ENCODE data around the gene KMT2E. TPM values are rescaled to one million over a fixed set of nuclear protein-coding genes. Genes with fewer than 3 reads are reported as not detected.

The KMT2E gene
- total and polyA plus RNA-seq, 2 donors (not counting 1 experiment from before 2014, with no cell fraction given) = 32.4 to 328 TPM

GRCh38 chr7:105032553-105033214 is 18.7 kb downstream of the KMT2E start:
- Histone ChIP-seq H2AFZ (ENCODE audit: insufficient read depth, low read depth, low read length, poor library complexity, severe bottlenecking) (no peak overlapping the region), H3K9me3 (ENCODE audit: control extremely low read depth in 1 of 3, control insufficient read depth in 2 of 3, insufficient read depth in 1 of 3, low read length in 2 of 3) (no peaks in the 10 kb centered on the region), H3K4me2 (replicated peaks; ENCODE audit: low read depth, low read length, poor library complexity, severe bottlenecking) (no peak overlapping the region), H3K27me3 (replicated peaks in 1 of 4; ENCODE audit: control extremely low read depth in 1 of 4, control insufficient read depth in 3 of 4, insufficient read depth in 4 of 4, low read length in 3 of 4) (no peaks in the 10 kb centered on the region), H3K27ac (ENCODE audit: low read length in 2 of 2) (peak overlapping the region in 1 of 2 donors; percentile 45), H3K36me3 (replicated peaks in 1 of 2; ENCODE audit: control extremely low read depth in 1 of 2, control insufficient read depth in 1 of 2, extremely low read depth in 1 of 2, insufficient read depth in 2 of 2, low read length in 1 of 2) (peaks cover 0 to 5% of the 10 kb centered on the region in 2 experiments), H3K79me2 (ENCODE audit: control insufficient read depth, insufficient read depth, low read length) (peaks cover 97% of the 10 kb centered on the region), H4K20me1 (ENCODE audit: control insufficient read depth, insufficient read depth, low read length, poor library complexity, severe bottlenecking) (peaks cover 78% of the 10 kb centered on the region), H3K9ac (ENCODE audit: low read length) (no peak overlapping the region), H3K4me3 (ENCODE audit: control extremely low read depth in 1 of 5, extremely low read depth in 1 of 5, insufficient read depth in 1 of 5, low read depth in 2 of 5, low read length in 4 of 5) (no peak overlapping the region), H3K4me1 (ENCODE audit: control insufficient read depth in 2 of 2, insufficient read depth in 2 of 2, low read length in 2 of 2) (peaks cover 47 to 57% of the 10 kb centered on the region in 2 donors)
- ChIA-PET POLR2A (no interaction called here), CTCF (interaction anchor here (1.0 to 1.4 kb wide), 2 partner anchors 9 to 49 kb away, joined by 4 to 6 read pairs; no protein-coding TSS in a partner anchor)
- Mint-ChIP-seq H3K4me3 (peak overlapping the region; percentile 37), H3K27me3 (no peaks in the 10 kb centered on the region), H3K9me3 (ENCODE audit: insufficient read depth) (peaks cover 2% of the 10 kb centered on the region), H3K27ac (no peak overlapping the region), H3K4me1 (peaks cover 64% of the 10 kb centered on the region)
- TF ChIP-seq EZH2 (IDR thresholded peaks at IDR 0.05; ENCODE audit: borderline replicate concordance, insufficient read depth, low read depth, low read length, poor library complexity, severe bottlenecking) = no peak
- TF ChIP-seq, protein P1, sequence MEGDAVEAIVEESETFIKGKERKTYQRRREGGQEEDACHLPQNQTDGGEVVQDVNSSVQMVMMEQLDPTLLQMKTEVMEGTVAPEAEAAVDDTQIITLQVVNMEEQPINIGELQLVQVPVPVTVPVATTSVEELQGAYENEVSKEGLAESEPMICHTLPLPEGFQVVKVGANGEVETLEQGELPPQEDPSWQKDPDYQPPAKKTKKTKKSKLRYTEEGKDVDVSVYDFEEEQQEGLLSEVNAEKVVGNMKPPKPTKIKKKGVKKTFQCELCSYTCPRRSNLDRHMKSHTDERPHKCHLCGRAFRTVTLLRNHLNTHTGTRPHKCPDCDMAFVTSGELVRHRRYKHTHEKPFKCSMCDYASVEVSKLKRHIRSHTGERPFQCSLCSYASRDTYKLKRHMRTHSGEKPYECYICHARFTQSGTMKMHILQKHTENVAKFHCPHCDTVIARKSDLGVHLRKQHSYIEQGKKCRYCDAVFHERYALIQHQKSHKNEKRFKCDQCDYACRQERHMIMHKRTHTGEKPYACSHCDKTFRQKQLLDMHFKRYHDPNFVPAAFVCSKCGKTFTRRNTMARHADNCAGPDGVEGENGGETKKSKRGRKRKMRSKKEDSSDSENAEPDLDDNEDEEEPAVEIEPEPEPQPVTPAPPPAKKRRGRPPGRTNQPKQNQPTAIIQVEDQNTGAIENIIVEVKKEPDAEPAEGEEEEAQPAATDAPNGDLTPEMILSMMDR (IDR thresholded peaks at IDR 0.05) = no peak
- DNase-seq (no peak), ATAC-seq (ENCODE audit: low read depth) (no peak)
- intact Hi-C loops (cut with micrococcal nuclease) = no loop called here
- no CpG with 5 or more reads among the region's 1 CpG for WGBS (ENCODE audit: insufficient coverage)

GRCh38 chr7:105035349-105035748 is 21.3 kb downstream of the KMT2E start:
- Mint-ChIP-seq H3K27me3 (no peaks in the 10 kb centered on the region), H3K4me1 (peaks cover 54% of the 10 kb centered on the region), H3K4me3 (no peak overlapping the region), H3K9me3 (ENCODE audit: insufficient read depth) (peaks cover 2% of the 10 kb centered on the region), H3K27ac (peak overlapping the region; percentile 15)
- no peak overlapping the region for H3K9ac ChIP-seq (ENCODE audit: low read length)
- H3K27ac ChIP-seq (ENCODE audit: low read length in 2 of 2) = peak overlapping the region in 1 of 2 donors; percentile 58
- peaks cover 72% of the 10 kb centered on the region for H4K20me1 ChIP-seq (ENCODE audit: control insufficient read depth, insufficient read depth, low read length, poor library complexity, severe bottlenecking)
- intact Hi-C loops (cut with micrococcal nuclease) = loop anchor here (5.0 kb wide), 1 partner anchor 33 kb away; no protein-coding TSS in a partner anchor
- no peaks in the 10 kb centered on the region for H3K9me3 ChIP-seq (ENCODE audit: control extremely low read depth in 1 of 3, control insufficient read depth in 2 of 3, insufficient read depth in 1 of 3, low read length in 2 of 3)
- H3K36me3 ChIP-seq (replicated peaks in 1 of 2; ENCODE audit: control extremely low read depth in 1 of 2, control insufficient read depth in 1 of 2, extremely low read depth in 1 of 2, insufficient read depth in 2 of 2, low read length in 1 of 2) = peaks cover 2 to 9% of the 10 kb centered on the region in 2 experiments
- peaks cover 97% of the 10 kb centered on the region for H3K79me2 ChIP-seq (ENCODE audit: control insufficient read depth, insufficient read depth, low read length)
- CTCF ChIA-PET = interaction anchor here (0.7 to 8.9 kb wide), 3 partner anchors 23 to 113 kb away, joined by 4 to 151 read pairs (median 4); no protein-coding TSS in a partner anchor
- H3K4me3 ChIP-seq (ENCODE audit: control extremely low read depth in 1 of 5, extremely low read depth in 1 of 5, insufficient read depth in 1 of 5, low read depth in 2 of 5, low read length in 4 of 5) = no peak overlapping the region
- no peak overlapping the region for H2AFZ ChIP-seq (ENCODE audit: insufficient read depth, low read depth, low read length, poor library complexity, severe bottlenecking)
- no peak for ATAC-seq (ENCODE audit: low read depth)
- POLR2A ChIA-PET = no interaction called here
- no peak overlapping the region for H3K4me2 ChIP-seq (replicated peaks; ENCODE audit: low read depth, low read length, poor library complexity, severe bottlenecking)
- no peak for DNase-seq
- peaks cover 27 to 39% of the 10 kb centered on the region in 2 donors for H3K4me1 ChIP-seq (ENCODE audit: control insufficient read depth in 2 of 2, insufficient read depth in 2 of 2, low read length in 2 of 2)
- 100% methylated on average over 3 of the region's 5 CpGs for WGBS (ENCODE audit: insufficient coverage)
- TF ChIP-seq, protein P1 (IDR thresholded peaks at IDR 0.05) = no peak
- TF ChIP-seq EZH2 (IDR thresholded peaks at IDR 0.05; ENCODE audit: borderline replicate concordance, insufficient read depth, low read depth, low read length, poor library complexity, severe bottlenecking) = no peak
- H3K27me3 ChIP-seq (replicated peaks in 1 of 4; ENCODE audit: control extremely low read depth in 1 of 4, control insufficient read depth in 3 of 4, insufficient read depth in 4 of 4, low read length in 3 of 4) = no peaks in the 10 kb centered on the region
